ENCODE measurements around the gene TBC1D22A. TPM values are rescaled to one million over a fixed set of nuclear protein-coding genes. Genes with fewer than 3 reads are reported as not detected.

Gene TBC1D22A
- total RNA-seq, 2 donors from 2014 or later: 29.5 to 34.8 TPM

- H3K27me3 Mint-ChIP-seq (ENCODE audit: low read depth): no peaks in the 10 kb centered on the region
- ATAC-seq (replicated peaks in 1 of 2): no peak
- peaks cover 11% of the 10 kb centered on the region for H3K4me1 Mint-ChIP-seq (ENCODE audit: low read depth)
- no peaks in the 10 kb centered on the region for H3K9me3 Mint-ChIP-seq
- no peak overlapping the region for H3K27ac Mint-ChIP-seq
- H3K36me3 Mint-ChIP-seq (ENCODE audit: insufficient read depth in 2 of 2): peaks cover 4 to 5% of the 10 kb centered on the region in 2 donors
- DNase-seq: no peak
- H3K4me3 Mint-ChIP-seq: no peak overlapping the region
These were observed 253.2 kb downstream of the TBC1D22A start for GRCh38 chr22:47015589-47016178.

GRCh38 chr22:47016631-47017030 is 254.2 kb downstream of the TBC1D22A start:
- Mint-ChIP-seq H3K9me3 (no peaks in the 10 kb centered on the region), H3K36me3 (ENCODE audit: insufficient read depth in 2 of 2) (peaks cover 7% of the 10 kb centered on the region in 2 donors), H3K4me1 (ENCODE audit: low read depth) (peaks cover 11% of the 10 kb centered on the region), H3K27me3 (ENCODE audit: low read depth) (no peaks in the 10 kb centered on the region), H3K27ac (no peak overlapping the region), H3K4me3 (no peak overlapping the region)
- no peak for ATAC-seq (replicated peaks in 1 of 2)
- no peak for DNase-seq

- no peak overlapping the region for H3K27ac Mint-ChIP-seq
- DNase-seq: no peak
- no peak overlapping the region for H3K4me3 Mint-ChIP-seq
These were observed 254.8 kb downstream of the TBC1D22A start for GRCh38 chr22:47017245-47017644.

GRCh38 chr22:47018010-47018910 is 255.8 kb downstream of the TBC1D22A start:
- H3K36me3 Mint-ChIP-seq (ENCODE audit: insufficient read depth in 2 of 2): peaks cover 7 to 9% of the 10 kb centered on the region in 2 donors
- H3K4me1 Mint-ChIP-seq (ENCODE audit: low read depth): peaks cover 27% of the 10 kb centered on the region
- no peaks in the 10 kb centered on the region for H3K27me3 Mint-ChIP-seq (ENCODE audit: low read depth)
- H3K27ac Mint-ChIP-seq: no peak overlapping the region
- ATAC-seq (replicated peaks in 1 of 2): no peak
- DNase-seq: no peak
- H3K9me3 Mint-ChIP-seq: no peaks in the 10 kb centered on the region
- H3K4me3 Mint-ChIP-seq: no peak overlapping the region

More at GRCh38 chr22:47017245-47017644, 254.8 kb downstream of the TBC1D22A start:
- Mint-ChIP-seq H3K36me3 (ENCODE audit: insufficient read depth in 2 of 2) (peaks cover 7 to 9% of the 10 kb centered on the region in 2 donors), H3K4me1 (ENCODE audit: low read depth) (peaks cover 17% of the 10 kb centered on the region), H3K9me3 (no peaks in the 10 kb centered on the region), H3K27me3 (ENCODE audit: low read depth) (no peaks in the 10 kb centered on the region)
- no peak for ATAC-seq (replicated peaks in 1 of 2)

GRCh38 chr22:47019012-47019790 is 256.8 kb downstream of the TBC1D22A start:
- no peaks in the 10 kb centered on the region for H3K27me3 Mint-ChIP-seq (ENCODE audit: low read depth)
- no peak for ATAC-seq (replicated peaks in 1 of 2)
- peaks cover 35% of the 10 kb centered on the region for H3K4me1 Mint-ChIP-seq (ENCODE audit: low read depth)
- peak overlapping the region; percentile 71 for H3K27ac Mint-ChIP-seq
- no peak overlapping the region for H3K4me3 Mint-ChIP-seq
- no peaks in the 10 kb centered on the region for H3K9me3 Mint-ChIP-seq
- no peak for DNase-seq
- H3K36me3 Mint-ChIP-seq (ENCODE audit: insufficient read depth in 2 of 2): peaks cover 9% of the 10 kb centered on the region in 2 donors

GRCh38 chr22:47020166-47020565 is 257.7 kb downstream of the TBC1D22A start:
- Mint-ChIP-seq H3K36me3 (ENCODE audit: insufficient read depth in 2 of 2) (peaks cover 9% of the 10 kb centered on the region in 2 donors), H3K4me1 (ENCODE audit: low read depth) (peaks cover 35% of the 10 kb centered on the region), H3K9me3 (no peaks in the 10 kb centered on the region), H3K27ac (peak overlapping the region; percentile 80), H3K4me3 (peak overlapping the region in 1 of 2 donors; percentile 33), H3K27me3 (ENCODE audit: low read depth) (no peaks in the 10 kb centered on the region)
- peak in 1 of 2 donors; percentile 48 for ATAC-seq (replicated peaks in 1 of 2)
- DNase-seq: no peak

- peak overlapping the region; percentile 59 for H3K27ac Mint-ChIP-seq
- peaks cover 9% of the 10 kb centered on the region in 2 donors for H3K36me3 Mint-ChIP-seq (ENCODE audit: insufficient read depth in 2 of 2)
- no peaks in the 10 kb centered on the region for H3K9me3 Mint-ChIP-seq
- H3K4me3 Mint-ChIP-seq: no peak overlapping the region
- DNase-seq (no peak), ATAC-seq (replicated peaks in 1 of 2) (no peak)
- peaks cover 38% of the 10 kb centered on the region for H3K4me1 Mint-ChIP-seq (ENCODE audit: low read depth)
- no peaks in the 10 kb centered on the region for H3K27me3 Mint-ChIP-seq (ENCODE audit: low read depth)
These were observed 259.1 kb downstream of the TBC1D22A start for GRCh38 chr22:47021371-47022074.

GRCh38 chr22:47022075-47022473 is 259.6 kb downstream of the TBC1D22A start:
- no peak for DNase-seq
- Mint-ChIP-seq H3K36me3 (ENCODE audit: insufficient read depth in 2 of 2) (peaks cover 9% of the 10 kb centered on the region in 2 donors), H3K4me1 (ENCODE audit: low read depth) (peaks cover 39% of the 10 kb centered on the region), H3K4me3 (peak overlapping the region; percentile 31 to 49), H3K27ac (peak overlapping the region; percentile 59), H3K9me3 (no peaks in the 10 kb centered on the region), H3K27me3 (ENCODE audit: low read depth) (no peaks in the 10 kb centered on the region)
- ATAC-seq (replicated peaks in 1 of 2): peak; percentile 29 to 32

- H3K27me3 Mint-ChIP-seq (ENCODE audit: low read depth): no peaks in the 10 kb centered on the region
- DNase-seq: peak; percentile 10 to 18
- no peaks in the 10 kb centered on the region for H3K9me3 Mint-ChIP-seq
- peak; percentile 84 to 90 for ATAC-seq (replicated peaks in 1 of 2)
- peaks cover 39% of the 10 kb centered on the region for H3K4me1 Mint-ChIP-seq (ENCODE audit: low read depth)
- H3K27ac Mint-ChIP-seq: no peak overlapping the region
- H3K36me3 Mint-ChIP-seq (ENCODE audit: insufficient read depth in 2 of 2): peaks cover 9% of the 10 kb centered on the region in 2 donors
- H3K4me3 Mint-ChIP-seq: peak overlapping the region; percentile 31 to 49
These were observed 260.0 kb downstream of the TBC1D22A start for GRCh38 chr22:47022475-47022874.

- peak overlapping the region; percentile 56 for H3K27ac Mint-ChIP-seq
- DNase-seq (no peak), ATAC-seq (replicated peaks in 1 of 2) (no peak)
- H3K4me1 Mint-ChIP-seq (ENCODE audit: low read depth): peaks cover 34% of the 10 kb centered on the region
- no peak overlapping the region for H3K4me3 Mint-ChIP-seq
- H3K36me3 Mint-ChIP-seq (ENCODE audit: insufficient read depth in 2 of 2): peaks cover 4 to 9% of the 10 kb centered on the region in 2 donors
- no peaks in the 10 kb centered on the region for H3K9me3 Mint-ChIP-seq
- no peaks in the 10 kb centered on the region for H3K27me3 Mint-ChIP-seq (ENCODE audit: low read depth)
These were observed 261.4 kb downstream of the TBC1D22A start for GRCh38 chr22:47023871-47024270.

- H3K9me3 Mint-ChIP-seq: no peaks in the 10 kb centered on the region
- no peak overlapping the region for H3K4me3 Mint-ChIP-seq
- H3K27me3 Mint-ChIP-seq (ENCODE audit: low read depth): no peaks in the 10 kb centered on the region
- no peak for ATAC-seq (replicated peaks in 1 of 2)
- DNase-seq: no peak
- H3K4me1 Mint-ChIP-seq (ENCODE audit: low read depth): peaks cover 16% of the 10 kb centered on the region
- H3K36me3 Mint-ChIP-seq (ENCODE audit: insufficient read depth in 2 of 2): peaks cover 0 to 2% of the 10 kb centered on the region in 2 donors
- no peak overlapping the region for H3K27ac Mint-ChIP-seq
These were observed 265.3 kb downstream of the TBC1D22A start for GRCh38 chr22:47027766-47028165.

- H3K4me3 Mint-ChIP-seq: no peak overlapping the region
- no peak overlapping the region for H3K27ac Mint-ChIP-seq
- peaks cover 4% of the 10 kb centered on the region for H3K4me1 Mint-ChIP-seq (ENCODE audit: low read depth)
- DNase-seq: no peak
- no peaks in the 10 kb centered on the region for H3K36me3 Mint-ChIP-seq (ENCODE audit: insufficient read depth in 2 of 2)
- no peak for ATAC-seq (replicated peaks in 1 of 2)
- no peaks in the 10 kb centered on the region for H3K27me3 Mint-ChIP-seq (ENCODE audit: low read depth)
- no peaks in the 10 kb centered on the region for H3K9me3 Mint-ChIP-seq
These were observed 267.0 kb downstream of the TBC1D22A start for GRCh38 chr22:47029244-47030074.

All from activated T-cell treated with anti-CD3 and anti-CD28 coated beads, Interleukin-2, amount 50 U/mL, for 72 hours (primary cell).